Transverse colon (tissue), 4 donors: ENCODE measurements around the gene TMEM163. TPM values are rescaled to one million over a fixed set of nuclear protein-coding genes. Genes with fewer than 3 reads are reported as not detected.

ENCODE experiments used
- DNase-seq: peaks from one replicate; pipeline ENCODE4 v3.0.0-alpha.2; 2019
- H3K27ac ChIP-seq, 4 donors: fragments of 200-600 bp; sonication (generic); 2 replicates each; pipeline ENCODE4 v1.5.1; 2016 to 2018; ENCODE audit warnings: inconsistent platforms in 4 of 4
- H3K27me3 ChIP-seq: fragments of 200-600 bp; sonication (generic); 2 replicates; pipeline ENCODE4 v1.5.1; 2017; ENCODE audit warnings: inconsistent platforms
- H3K36me3 ChIP-seq, 4 donors: fragments of 200-600 bp; sonication (generic); 2 replicates each; pipeline ENCODE4 v1.5.1; 2017 to 2019; ENCODE audit warnings: inconsistent platforms in 4 of 4
- H3K4me1 ChIP-seq, 4 donors: fragments of 200-600 bp; sonication (generic); 2 replicates each; pipeline ENCODE4 v1.5.1; 2017 to 2020; ENCODE audit warnings: inconsistent platforms in 4 of 4
- H3K4me3 ChIP-seq, 4 donors: fragments of 200-600 bp; sonication (generic); 1 replicate in 1 of 4; 2 replicates in 3 of 4; pipeline versions ENCODE4 v1.5.1 to v1.6.1; 2017 to 2019; ENCODE audit warnings: inconsistent platforms in 4 of 4
- H3K9me3 ChIP-seq, 2 donors: fragments of 200-600 bp; sonication (generic); 2 replicates each; pipeline ENCODE4 v1.5.1; 2017 to 2019; ENCODE audit warnings: inconsistent platforms in 2 of 2
- EP300 ChIP-seq: sonication (generic); formaldehyde crosslinking; IDR thresholded peaks from one replicate; pipeline ENCODE4 v1.6.1; 2017; ENCODE audit warnings: antibody characterized with exemption, low read depth
- POLR2A ChIP-seq: fragments of 450-650 bp; IDR thresholded peaks from one replicate; pipeline ENCODE4 v1.6.1; 2016; ENCODE audit warnings: antibody characterized with exemption, mild to moderate bottlenecking, moderate library complexity
- POLR2AphosphoS5 ChIP-seq, 3 donors: sonication (generic); formaldehyde crosslinking; IDR thresholded peaks; one replicate each; pipeline ENCODE4 v1.6.1; 2016; ENCODE audit warnings: antibody characterized with exemption in 3 of 3
- WGBS, 2 donors: methylation state at CpG; one replicate each; pipeline ENCODE4 v1.1.5; 2018; ENCODE audit warnings: low coverage in 1 of 2; 5-methylcytosine and 5-hydroxymethylcytosine counted together
- in situ Hi-C, 4 donors: fragments of 200-750 bp; cut with MboI; loops; one replicate each; pipeline versions ENCODE4 v1.15.0 to v1.15.1; 2017; ENCODE audit warnings: low sequenced_read_pairs in 3 of 4, low pct_ligation_motif_present in 1 of 4, low pct_unique_long_range_greater_than_20kb in 1 of 4
- intact Hi-C: fragments of 100-400 bp; cut with DNase I; formaldehyde crosslinking; loops from one replicate; pipeline ENCODE4 v1.15.1; 2023; ENCODE audit warnings: low total_unique reads
- total RNA-seq, 4 donors: library from RNA; depleted of rRNA; stranded (reverse); fragments of >200 nt; gene quantifications; one replicate each; pipeline ENCODE4 v1.1.0, GENCODE V29; 2016
- TF ChIP-seq, protein P1 (sequence below), 5 experiments: fragments of 200-600 bp in 3 of 5; fragments of 450-650 bp in 2 of 5; sonication (generic) in 3 of 5; IDR thresholded peaks; 1 replicate in 2 of 5; 2 replicates in 3 of 5; pipeline ENCODE4 v1.5.1; 2016 to 2017; ENCODE audit warnings: antibody characterized with exemption in 5 of 5, inconsistent platforms in 3 of 5, mild to moderate bottlenecking in 2 of 5, moderate library complexity in 1 of 5

The TMEM163 gene
- total RNA-seq, 4 donors from 2014 or later: 0.48 TPM; not detected in 3

DNA sequence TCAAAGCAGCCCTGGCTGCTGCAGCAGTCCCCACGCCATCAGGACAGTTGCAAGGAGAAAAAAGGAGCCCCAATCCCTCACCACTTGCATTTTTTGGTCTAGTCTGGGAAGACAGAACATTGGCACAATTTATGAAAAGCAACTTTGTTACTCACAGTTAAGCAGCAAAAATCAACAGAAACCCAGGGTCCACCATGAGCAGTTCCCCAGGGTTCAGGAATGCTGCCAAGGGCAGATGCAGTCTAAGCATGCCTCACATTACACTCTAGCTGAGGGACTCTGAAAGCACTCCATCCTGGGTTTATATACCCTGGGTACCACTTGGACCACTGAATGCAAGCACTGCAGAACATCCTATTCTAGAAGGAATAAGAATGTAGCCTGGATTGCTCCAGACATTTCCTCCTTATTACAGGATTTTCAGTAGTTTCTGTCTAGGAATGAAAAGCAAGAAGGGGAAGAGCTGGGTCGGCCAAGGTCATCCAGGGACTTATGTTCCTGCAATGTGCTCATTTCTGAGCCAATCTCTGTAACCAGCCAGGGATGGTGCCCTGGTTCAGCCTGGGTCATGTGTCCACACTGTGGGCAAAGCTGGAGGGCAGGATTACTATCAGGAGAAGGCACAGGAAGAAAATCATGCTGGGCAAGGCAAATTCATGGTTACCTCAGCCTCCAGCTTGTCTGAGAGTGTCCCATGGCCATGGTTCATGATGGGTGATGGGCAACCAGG is 19.5 kb upstream of the TMEM163 start:
- DNase-seq: no peak
- intact Hi-C loops (no loop called here), in situ Hi-C loops (no loop called here)
- no peak overlapping the region for H3K27ac ChIP-seq
- no peaks in the 10 kb centered on the region for H3K27me3 ChIP-seq
- no peaks in the 10 kb centered on the region for H3K9me3 ChIP-seq
- no peak for TF ChIP-seq EP300
- no peak for TF ChIP-seq POLR2AphosphoS5 (IDR thresholded peaks at IDR 0.05)
- no peak for TF ChIP-seq POLR2A
- TF ChIP-seq, protein P1, sequence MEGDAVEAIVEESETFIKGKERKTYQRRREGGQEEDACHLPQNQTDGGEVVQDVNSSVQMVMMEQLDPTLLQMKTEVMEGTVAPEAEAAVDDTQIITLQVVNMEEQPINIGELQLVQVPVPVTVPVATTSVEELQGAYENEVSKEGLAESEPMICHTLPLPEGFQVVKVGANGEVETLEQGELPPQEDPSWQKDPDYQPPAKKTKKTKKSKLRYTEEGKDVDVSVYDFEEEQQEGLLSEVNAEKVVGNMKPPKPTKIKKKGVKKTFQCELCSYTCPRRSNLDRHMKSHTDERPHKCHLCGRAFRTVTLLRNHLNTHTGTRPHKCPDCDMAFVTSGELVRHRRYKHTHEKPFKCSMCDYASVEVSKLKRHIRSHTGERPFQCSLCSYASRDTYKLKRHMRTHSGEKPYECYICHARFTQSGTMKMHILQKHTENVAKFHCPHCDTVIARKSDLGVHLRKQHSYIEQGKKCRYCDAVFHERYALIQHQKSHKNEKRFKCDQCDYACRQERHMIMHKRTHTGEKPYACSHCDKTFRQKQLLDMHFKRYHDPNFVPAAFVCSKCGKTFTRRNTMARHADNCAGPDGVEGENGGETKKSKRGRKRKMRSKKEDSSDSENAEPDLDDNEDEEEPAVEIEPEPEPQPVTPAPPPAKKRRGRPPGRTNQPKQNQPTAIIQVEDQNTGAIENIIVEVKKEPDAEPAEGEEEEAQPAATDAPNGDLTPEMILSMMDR (IDR thresholded peaks at IDR 0.05): no peak
- H3K36me3 ChIP-seq: no peaks in the 10 kb centered on the region
- no peaks in the 10 kb centered on the region for H3K4me1 ChIP-seq
- H3K4me3 ChIP-seq: no peak overlapping the region
- WGBS, 2 donors: 66 to 79% methylated on average over 2 of the region's 2 CpGs

DNA sequence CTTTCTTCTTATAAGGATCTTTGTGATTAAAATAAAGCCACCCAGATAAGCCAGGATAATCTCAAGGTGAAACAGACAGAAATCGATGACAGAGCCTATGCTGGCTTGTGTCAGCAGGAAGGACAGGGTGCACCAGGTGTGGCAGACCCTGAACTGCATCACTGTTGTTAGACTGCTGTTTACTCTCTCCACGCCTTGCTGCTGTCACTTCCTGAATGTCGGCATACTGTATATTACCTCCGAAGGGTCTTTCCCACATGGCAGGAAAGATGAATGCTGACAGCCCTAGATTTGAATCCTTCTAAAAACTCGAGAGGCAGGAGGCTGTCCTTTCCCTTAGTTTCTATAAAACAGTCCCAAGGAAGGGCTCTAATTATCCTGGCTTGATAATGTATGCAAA is 18.9 kb upstream of the TMEM163 start:
- H3K4me3 ChIP-seq: no peak overlapping the region

DNA sequence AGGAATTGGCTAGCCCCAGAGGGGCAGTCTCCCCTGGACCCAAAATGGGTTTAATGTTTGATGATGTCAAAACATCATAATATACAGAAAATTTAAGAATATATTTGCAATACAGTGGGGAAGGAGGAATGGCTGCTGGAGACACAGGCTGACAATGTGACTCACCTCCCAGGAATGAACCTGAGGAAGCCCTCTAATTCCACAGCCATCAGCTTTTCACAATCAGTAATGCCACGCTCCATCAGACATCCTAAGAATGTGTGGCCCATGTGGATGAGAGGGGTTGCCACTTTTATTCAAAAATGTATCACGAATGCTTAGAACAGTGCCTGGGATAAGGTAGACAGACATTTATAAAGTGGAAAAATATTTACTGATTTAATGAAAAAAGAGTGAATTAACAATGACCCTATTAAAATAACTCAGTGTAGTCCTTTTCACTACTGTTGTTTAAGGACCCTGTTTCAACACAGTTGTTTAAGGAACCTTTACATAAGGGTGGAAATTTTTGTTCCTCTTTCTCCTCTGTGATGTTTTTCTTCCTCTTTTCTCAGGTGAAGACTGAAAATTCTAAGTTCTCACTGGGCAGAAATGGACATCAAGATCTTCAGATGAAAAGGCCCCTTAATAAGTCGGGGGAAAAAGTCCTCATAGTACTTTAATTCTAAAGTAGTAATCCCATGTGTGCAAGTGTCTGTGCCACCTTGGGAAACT is 17.5 kb upstream of the TMEM163 start:
- H3K27me3 ChIP-seq: no peaks in the 10 kb centered on the region
- H3K36me3 ChIP-seq: no peaks in the 10 kb centered on the region
- no peaks in the 10 kb centered on the region for H3K9me3 ChIP-seq
- H3K4me1 ChIP-seq: no peaks in the 10 kb centered on the region
- in situ Hi-C loops: no loop called here
- no peak overlapping the region for H3K4me3 ChIP-seq
- no peak overlapping the region for H3K27ac ChIP-seq
- intact Hi-C loops: no loop called here
- 55 to 85% methylated on average over 2 to 3 of the region's 3 CpGs for WGBS, 2 donors
- DNase-seq: no peak
- no peak for TF ChIP-seq EP300

More for the DNA sequence above, 18.9 kb upstream of the TMEM163 start:
- in situ Hi-C loops (no loop called here), intact Hi-C loops (no loop called here)
- H3K27ac ChIP-seq: no peak overlapping the region
- no peaks in the 10 kb centered on the region for H3K27me3 ChIP-seq
- H3K4me1 ChIP-seq: no peaks in the 10 kb centered on the region
- WGBS, 2 donors: 16 to 50% methylated on average over 2 to 5 of the region's 5 CpGs
- H3K36me3 ChIP-seq: no peaks in the 10 kb centered on the region
- H3K9me3 ChIP-seq: no peaks in the 10 kb centered on the region
- TF ChIP-seq EP300 (no peak), POLR2A (no peak), POLR2AphosphoS5 (IDR thresholded peaks at IDR 0.05) (no peak)
- TF ChIP-seq, protein P1 (IDR thresholded peaks at IDR 0.05): no peak
- no peak for DNase-seq

DNA sequence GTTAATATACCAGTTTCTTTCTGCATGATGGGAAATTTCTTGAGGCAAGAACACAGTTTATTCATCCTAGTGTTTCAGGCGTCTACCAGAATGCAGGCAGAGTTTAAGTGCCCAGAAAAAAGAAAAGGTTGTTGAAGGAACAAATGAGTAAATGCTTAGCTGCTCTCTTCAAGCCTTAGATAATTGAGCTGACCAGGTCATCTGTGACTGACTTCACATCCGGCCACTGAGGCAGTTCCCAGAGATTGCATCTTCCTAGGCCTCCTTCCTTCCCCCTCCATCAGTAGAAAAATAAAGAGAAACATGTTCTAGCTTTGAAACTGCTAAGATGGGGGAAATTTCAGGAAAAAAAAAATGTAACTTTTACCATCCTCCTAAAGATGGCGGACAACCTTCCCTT is 9.4 kb upstream of the TMEM163 start:
- Histone ChIP-seq H3K27ac (no peak overlapping the region), H3K4me1 (no peaks in the 10 kb centered on the region), H3K27me3 (peaks cover 8% of the 10 kb centered on the region), H3K9me3 (no peaks in the 10 kb centered on the region), H3K36me3 (no peaks in the 10 kb centered on the region), H3K4me3 (no peak overlapping the region)
- intact Hi-C loops (no loop called here), in situ Hi-C loops (no loop called here)
- no peak for DNase-seq
- TF ChIP-seq POLR2AphosphoS5 (IDR thresholded peaks at IDR 0.05): no peak
- WGBS, 2 donors: 76 to 85% methylated on average over 3 of the region's 3 CpGs

DNA sequence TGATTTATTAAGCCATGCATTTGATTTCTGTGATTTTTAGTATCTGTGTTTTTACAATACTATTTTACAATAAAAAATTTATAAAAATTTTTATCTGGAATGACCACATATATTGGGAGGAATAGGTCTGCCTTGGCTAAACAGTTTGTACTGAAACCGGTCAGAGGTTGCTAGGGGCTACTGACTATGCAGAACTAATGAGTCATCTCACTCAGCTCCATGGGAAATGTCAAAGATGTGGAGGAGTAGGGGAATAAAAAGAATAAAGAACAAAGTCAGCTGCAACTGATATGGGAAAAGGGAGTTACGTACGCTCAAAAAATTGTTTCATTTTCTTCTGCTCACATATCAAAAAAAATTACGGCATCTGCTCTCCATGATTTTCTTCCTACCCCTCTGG is 8.6 kb upstream of the TMEM163 start:
- Histone ChIP-seq H3K36me3 (no peaks in the 10 kb centered on the region), H3K4me1 (no peaks in the 10 kb centered on the region), H3K27me3 (peaks cover 11% of the 10 kb centered on the region), H3K27ac (no peak overlapping the region), H3K9me3 (no peaks in the 10 kb centered on the region), H3K4me3 (no peak overlapping the region)
- 79 to 83% methylated on average over 4 of the region's 4 CpGs for WGBS, 2 donors
- TF ChIP-seq EP300 (no peak), POLR2A (no peak), POLR2AphosphoS5 (IDR thresholded peaks at IDR 0.05) (no peak)
- TF ChIP-seq, protein P1 (IDR thresholded peaks at IDR 0.05): no peak
- intact Hi-C loops: no loop called here
- in situ Hi-C loops: no loop called here
- DNase-seq: no peak
